Mucosa of descending colon (tissue), 3 donors: ENCODE results near the gene RBM27. TPM values are rescaled to one million over a fixed set of nuclear protein-coding genes. Genes with fewer than 3 reads are reported as not detected.

ENCODE experiments used
- ATAC-seq: fragments of 200-7000 bp; cut with Tn5 transposase; one replicate; pipeline ENCODE4 v1.9.1; 2020; ENCODE audit warnings: mild to moderate bottlenecking, moderate library complexity
- DNase-seq, 3 donors: peaks; one replicate each; pipeline ENCODE4 v3.0.0-alpha.2; 2020
- H3K36me3 ChIP-seq: fragments of 200-600 bp; one replicate; pipeline ENCODE4 v1.8.0; 2021; ENCODE audit warnings: low read depth, mild to moderate bottlenecking
- H3K4me1 ChIP-seq: fragments of 200-600 bp; one replicate; pipeline ENCODE4 v1.8.0; 2021; ENCODE audit warnings: low read depth, mild to moderate bottlenecking
- H3K4me3 ChIP-seq: fragments of 200-600 bp; one replicate; pipeline ENCODE4 v1.8.0; 2021; ENCODE audit warnings: mild to moderate bottlenecking
- H3K9me3 ChIP-seq: fragments of 200-600 bp; one replicate; pipeline ENCODE4 v1.8.0; 2021; ENCODE audit warnings: mild to moderate bottlenecking
- intact Hi-C, 2 donors: fragments of 100-400 bp; cut with DNase I in 1 of 2; cut with micrococcal nuclease in 1 of 2; formaldehyde crosslinking; loops; one replicate each; pipeline versions ENCODE4 v1.11.0 to v1.11.1; 2022; cut with DNase I, micrococcal nuclease
- total RNA-seq, 3 donors: library from RNA; stranded (reverse); fragmentation: NEBNext Ultra II Directional in 2 of 3; extraction: Animal tissue kit (Norgen Biotek cat#: 25700) in 2 of 3; gene quantifications; one replicate each; pipeline versions ENCODE4 v1.2.1 to v1.2.4, GENCODE V29; 2021 to 2023
- TF ChIP-seq, protein P1 (sequence below): fragments of 200-600 bp; IDR thresholded peaks from one replicate; pipeline ENCODE4 v1.8.0; 2022; ENCODE audit warnings: antibody characterized with exemption, mild to moderate bottlenecking
- donor health status: DM: no; HTN: no; CAD: no; lungs with moderate emphysema.
- donor health status: DM: no; HTN: no; CAD: no.
- donor health status: DM: no; HTN: yes; CAD: no.

Gene RBM27
- total RNA-seq, 3 donors from 2014 or later, result 14.2 to 18.9 (median 16.1) TPM

DNA sequence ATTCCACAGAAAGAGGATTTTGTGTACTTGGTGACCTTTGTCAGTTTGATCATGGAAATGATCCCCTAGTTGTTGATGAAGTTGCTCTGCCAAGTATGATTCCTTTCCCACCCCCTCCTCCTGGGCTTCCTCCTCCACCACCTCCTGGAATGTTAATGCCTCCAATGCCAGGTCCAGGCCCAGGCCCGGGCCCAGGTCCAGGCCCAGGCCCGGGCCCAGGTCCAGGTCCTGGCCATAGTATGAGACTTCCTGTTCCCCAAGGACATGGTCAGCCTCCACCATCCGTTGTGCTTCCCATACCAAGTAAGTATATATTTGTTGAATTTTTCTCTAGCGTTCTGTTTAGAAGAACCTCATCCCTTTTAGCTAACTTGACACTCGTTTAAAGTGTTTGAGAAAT lies 30.0 kb downstream of the RBM27 start:
- Histone ChIP-seq H3K4me3 (no peak overlapping the region), H3K9me3 (no peaks in the 10 kb centered on the region), H3K36me3 (no peaks in the 10 kb centered on the region), H3K4me1 (no peaks in the 10 kb centered on the region)
- intact Hi-C loops, result no loop called here
- TF ChIP-seq, protein P1, sequence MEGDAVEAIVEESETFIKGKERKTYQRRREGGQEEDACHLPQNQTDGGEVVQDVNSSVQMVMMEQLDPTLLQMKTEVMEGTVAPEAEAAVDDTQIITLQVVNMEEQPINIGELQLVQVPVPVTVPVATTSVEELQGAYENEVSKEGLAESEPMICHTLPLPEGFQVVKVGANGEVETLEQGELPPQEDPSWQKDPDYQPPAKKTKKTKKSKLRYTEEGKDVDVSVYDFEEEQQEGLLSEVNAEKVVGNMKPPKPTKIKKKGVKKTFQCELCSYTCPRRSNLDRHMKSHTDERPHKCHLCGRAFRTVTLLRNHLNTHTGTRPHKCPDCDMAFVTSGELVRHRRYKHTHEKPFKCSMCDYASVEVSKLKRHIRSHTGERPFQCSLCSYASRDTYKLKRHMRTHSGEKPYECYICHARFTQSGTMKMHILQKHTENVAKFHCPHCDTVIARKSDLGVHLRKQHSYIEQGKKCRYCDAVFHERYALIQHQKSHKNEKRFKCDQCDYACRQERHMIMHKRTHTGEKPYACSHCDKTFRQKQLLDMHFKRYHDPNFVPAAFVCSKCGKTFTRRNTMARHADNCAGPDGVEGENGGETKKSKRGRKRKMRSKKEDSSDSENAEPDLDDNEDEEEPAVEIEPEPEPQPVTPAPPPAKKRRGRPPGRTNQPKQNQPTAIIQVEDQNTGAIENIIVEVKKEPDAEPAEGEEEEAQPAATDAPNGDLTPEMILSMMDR, result no peak
- DNase-seq (no peak), ATAC-seq (no peak)

DNA sequence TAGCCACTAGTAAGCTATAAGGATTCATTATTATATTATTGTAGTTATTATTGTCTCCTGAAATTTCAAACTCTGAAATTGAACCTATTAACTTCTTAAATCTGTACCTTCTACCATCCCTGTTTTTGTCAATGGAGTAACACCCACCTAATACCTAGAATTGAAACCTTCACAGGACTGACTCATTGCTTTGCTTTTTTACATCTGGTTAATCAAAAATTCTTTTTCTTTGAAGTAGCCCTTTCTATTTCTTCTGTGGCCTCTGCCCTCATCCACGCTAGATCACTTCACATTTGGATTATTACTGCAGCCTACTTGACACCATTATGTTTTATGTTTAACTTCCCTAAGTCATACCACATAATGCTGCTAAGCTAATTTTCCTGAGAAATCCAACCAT lies 35.6 kb downstream of the RBM27 start:
- intact Hi-C loops, result no loop called here
- TF ChIP-seq, protein P1, result no peak
- Histone ChIP-seq H3K36me3 (no peaks in the 10 kb centered on the region), H3K4me3 (no peak overlapping the region), H3K4me1 (no peaks in the 10 kb centered on the region), H3K9me3 (no peaks in the 10 kb centered on the region)
- DNase-seq (no peak), ATAC-seq (no peak)

GRCh38 chr5:146240951-146241350 lies 37.5 kb downstream of the RBM27 start:
- intact Hi-C loops, result no loop called here
- TF ChIP-seq, protein P1, result no peak
- H3K4me3 ChIP-seq, result no peak overlapping the region
- no peaks in the 10 kb centered on the region for H3K9me3 ChIP-seq
- ATAC-seq, result no peak
- H3K4me1 ChIP-seq, result no peaks in the 10 kb centered on the region
- no peak for DNase-seq
- H3K36me3 ChIP-seq, result no peaks in the 10 kb centered on the region

GRCh38 chr5:146243247-146243646 lies 39.8 kb downstream of the RBM27 start:
- Histone ChIP-seq H3K9me3 (no peaks in the 10 kb centered on the region), H3K4me1 (no peaks in the 10 kb centered on the region), H3K4me3 (no peak overlapping the region), H3K36me3 (no peaks in the 10 kb centered on the region)
- ATAC-seq (no peak), DNase-seq (no peak)
- intact Hi-C loops, result no loop called here
- TF ChIP-seq, protein P1, result no peak

- Histone ChIP-seq H3K4me1 (no peaks in the 10 kb centered on the region), H3K9me3 (no peaks in the 10 kb centered on the region), H3K36me3 (no peaks in the 10 kb centered on the region), H3K4me3 (no peak overlapping the region)
- TF ChIP-seq, protein P1, result no peak
- no peak for ATAC-seq
- DNase-seq, result no peak
- intact Hi-C loops, result no loop called here
These were observed 45.2 kb downstream of the RBM27 start for GRCh38 chr5:146248561-146248960.

GRCh38 chr5:146249801-146250200 lies 46.4 kb downstream of the RBM27 start:
- TF ChIP-seq, protein P1, result no peak
- DNase-seq, result no peak

More at GRCh38 chr5:146249801-146250200, 46.4 kb downstream of the RBM27 start:
- intact Hi-C loops, result no loop called here
- ATAC-seq, result no peak
- Histone ChIP-seq H3K36me3 (no peaks in the 10 kb centered on the region), H3K4me3 (no peak overlapping the region), H3K9me3 (no peaks in the 10 kb centered on the region), H3K4me1 (no peaks in the 10 kb centered on the region)
